Measurements from ENCODE around the gene SPNS2.

GRCh38 chr17:4535667-4536258 lies 37.1 kb downstream of the SPNS2 start:
- TF ChIP-seq RAD21 (IDR thresholded peaks at IDR 0.05; ENCODE audit: low read depth) (no peak), NFIC (IDR thresholded peaks at IDR 0.05) (no peak), TAF1 (IDR thresholded peaks at IDR 0.05; ENCODE audit: low read depth) (no peak), EP300 (IDR thresholded peaks at IDR 0.05; ENCODE audit: borderline replicate concordance) (no peak), EGR1 (IDR thresholded peaks at IDR 0.05) (no peak), REST (IDR thresholded peaks at IDR 0.05; ENCODE audit: low read depth) (no peak), YY1 (IDR thresholded peaks at IDR 0.05; ENCODE audit: low read depth) (no peak), TCF12 (IDR thresholded peaks at IDR 0.05; ENCODE audit: low read depth) (no peak)
- TF ChIP-seq, protein P1, sequence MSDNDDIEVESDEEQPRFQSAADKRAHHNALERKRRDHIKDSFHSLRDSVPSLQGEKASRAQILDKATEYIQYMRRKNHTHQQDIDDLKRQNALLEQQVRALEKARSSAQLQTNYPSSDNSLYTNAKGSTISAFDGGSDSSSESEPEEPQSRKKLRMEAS (IDR thresholded peaks at IDR 0.05) = no peak
